Activated T-helper 1 cell treated with anti-CD3 and anti-CD28 coated beads, Interleukin-12 subunit alpha, Interleukin-12 subunit beta, Interleukin-2, Interleukin-4 antibody, amounts not matched to agents 30 ng/mL and 10 ng/mL and 1 ng/mL, durations not matched to agents 14 hours and 24 hours and 36 hours (primary cell): ENCODE measurements around the gene GPX6. TPM values are rescaled to one million over a fixed set of nuclear protein-coding genes. Genes with fewer than 3 reads are reported as not detected.
"Not testable (repeated sequence)": the region's sequence is repeated elsewhere in the genome, so short reads cannot be mapped to it uniquely, and the experiment has no call there.

ENCODE experiments used
- DNase-seq: peaks from one replicate; pipeline ENCODE4 v3.0.0; 2021; ENCODE audit warnings: low spot score
- H3K27ac Mint-ChIP-seq: one replicate; pipeline ENCODE4 v1.8.0; 2021; ENCODE audit warnings: mild to moderate bottlenecking, mixed read lengths
- H3K27me3 Mint-ChIP-seq: one replicate; pipeline ENCODE4 v1.8.0; 2022; ENCODE audit warnings: mild to moderate bottlenecking, moderate library complexity, mixed read lengths; ENCODE audit not compliant: insufficient read depth
- H3K36me3 Mint-ChIP-seq: one replicate; pipeline ENCODE4 v1.8.0; 2021; ENCODE audit warnings: low read depth, mixed read lengths
- H3K4me1 Mint-ChIP-seq: one replicate; pipeline ENCODE4 v1.8.0; 2021; ENCODE audit warnings: low read depth, mixed read lengths
- H3K4me3 Mint-ChIP-seq: one replicate; pipeline ENCODE4 v1.8.0; 2021; ENCODE audit warnings: mild to moderate bottlenecking, moderate library complexity, mixed read lengths
- H3K9me3 Mint-ChIP-seq: one replicate; pipeline ENCODE4 v1.8.0; 2021; ENCODE audit warnings: mixed read lengths
- intact Hi-C: fragments of 100-400 bp; cut with micrococcal nuclease; formaldehyde crosslinking; loops from one replicate; pipeline ENCODE4 v1.15.1; 2024
- total RNA-seq: library from RNA; stranded (reverse); gene quantifications from 2 replicates; pipeline ENCODE4 v1.2.3, GENCODE V29; 2022

Gene GPX6
- total RNA-seq, 1 donor from 2014 or later, result not detected

DNA sequence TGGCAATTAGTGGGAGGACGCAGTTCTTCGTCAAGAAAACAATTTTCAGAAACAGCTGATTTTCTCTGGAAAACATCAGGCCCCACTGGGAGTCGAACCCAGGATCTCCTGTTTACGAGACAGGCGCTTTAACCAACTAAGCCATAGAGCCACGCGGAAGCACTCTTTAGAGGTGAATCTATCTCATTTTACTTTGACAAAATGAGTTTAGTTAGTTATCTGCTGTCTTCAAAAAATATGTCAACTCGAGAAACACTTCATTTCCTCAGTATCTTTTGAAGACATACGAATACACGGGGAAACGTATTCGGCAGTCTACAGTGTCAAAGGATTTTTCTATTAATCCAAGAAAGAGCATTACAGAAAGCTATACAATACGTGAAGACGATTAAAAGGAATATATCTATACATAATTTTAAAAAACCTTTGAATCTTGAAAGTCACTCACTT lies 26.7 kb downstream of the GPX6 start:
- no peak for DNase-seq
- H3K36me3 Mint-ChIP-seq, result peaks cover 2% of the 10 kb centered on the region
- peaks cover 44% of the 10 kb centered on the region for H3K27me3 Mint-ChIP-seq
- peak overlapping the region; percentile 77 for H3K27ac Mint-ChIP-seq
- intact Hi-C loops, result loop anchor here (1.0 to 5.0 kb wide), 5 partner anchors 15 to 277 kb away; partner anchors contain the start of genes ZSCAN12 and ZSCAN23
- peaks cover 4% of the 10 kb centered on the region for H3K9me3 Mint-ChIP-seq
- H3K4me3 Mint-ChIP-seq, result peak overlapping the region; percentile 78
- H3K4me1 Mint-ChIP-seq, result peaks cover 27% of the 10 kb centered on the region

DNA sequence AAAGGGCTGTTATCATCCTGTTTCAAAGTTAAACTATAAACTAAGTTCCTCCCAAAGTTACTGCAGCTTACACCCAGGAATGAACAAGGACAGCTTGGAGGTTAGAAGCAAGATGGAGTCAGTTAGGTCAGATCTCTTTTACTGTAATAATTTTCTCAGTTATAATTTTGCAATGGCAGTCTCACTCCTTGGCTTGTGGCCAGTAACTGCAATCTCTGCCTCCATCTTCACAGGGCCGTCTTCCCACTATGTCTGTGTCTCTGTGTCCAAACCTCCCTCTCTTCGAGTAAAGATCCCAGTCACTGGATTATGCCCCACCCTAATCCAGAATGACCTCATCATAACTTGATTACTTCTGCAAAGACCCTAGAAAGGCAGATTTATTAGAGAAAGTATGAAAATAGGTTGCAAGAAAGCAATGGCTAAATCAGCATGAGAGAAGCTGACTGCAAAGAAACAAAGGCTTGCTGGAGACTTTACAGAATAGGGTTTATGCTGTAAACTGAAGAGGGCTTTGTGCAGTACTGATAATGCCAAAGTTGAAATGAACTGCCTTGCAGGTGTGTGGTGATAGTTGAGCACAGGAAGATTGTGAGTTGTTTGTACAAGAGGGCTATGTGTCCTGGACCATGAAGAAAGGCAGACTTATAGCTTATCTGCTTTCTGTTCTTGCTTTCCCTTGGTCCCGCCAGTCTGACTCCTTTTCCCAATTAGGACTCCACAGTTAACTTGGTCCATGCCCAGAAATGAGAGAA lies 28.4 kb downstream of the GPX6 start:
- Mint-ChIP-seq H3K9me3 (peaks cover 4% of the 10 kb centered on the region), H3K27ac (no peak overlapping the region), H3K4me3 (no peak overlapping the region), H3K27me3 (peaks cover 45% of the 10 kb centered on the region), H3K4me1 (peaks cover 27% of the 10 kb centered on the region), H3K36me3 (peaks cover 2% of the 10 kb centered on the region)
- intact Hi-C loops, result loop anchor here (5.0 kb wide), 3 partner anchors 45 to 275 kb away; partner anchors contain the start of genes ZSCAN12 and ZSCAN23
- DNase-seq, result no peak

DNA sequence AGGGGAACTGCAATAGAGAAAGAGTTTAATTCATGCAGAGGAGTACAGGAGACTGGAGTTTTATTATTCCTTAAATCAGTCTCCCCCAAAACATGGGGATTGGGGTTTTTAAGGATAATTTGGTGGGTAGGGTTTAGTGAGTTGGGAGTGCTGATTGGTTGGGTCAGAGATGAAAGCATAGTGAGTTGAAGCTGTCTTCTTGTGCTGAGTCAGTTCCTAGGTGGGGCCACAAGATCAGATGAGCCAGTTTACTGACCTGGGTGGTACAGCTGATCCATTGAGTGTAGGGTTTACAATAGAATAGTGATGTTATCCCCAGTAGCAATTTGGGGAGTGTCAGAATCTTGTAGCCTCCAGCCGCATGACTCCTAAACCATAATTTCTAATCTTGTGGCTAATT lies 29.1 kb downstream of the GPX6 start:
- H3K9me3 Mint-ChIP-seq, result peaks cover 4% of the 10 kb centered on the region
- H3K4me3 Mint-ChIP-seq, result no peak overlapping the region
- H3K4me1 Mint-ChIP-seq, result peaks cover 27% of the 10 kb centered on the region
- peaks cover 2% of the 10 kb centered on the region for H3K36me3 Mint-ChIP-seq
- H3K27ac Mint-ChIP-seq, result no peak overlapping the region
- no peak for DNase-seq
- H3K27me3 Mint-ChIP-seq, result peaks cover 47% of the 10 kb centered on the region
- intact Hi-C loops, result loop anchor here (5.0 kb wide), 3 partner anchors 44 to 274 kb away; partner anchors contain the start of genes ZSCAN12 and ZSCAN23

DNA sequence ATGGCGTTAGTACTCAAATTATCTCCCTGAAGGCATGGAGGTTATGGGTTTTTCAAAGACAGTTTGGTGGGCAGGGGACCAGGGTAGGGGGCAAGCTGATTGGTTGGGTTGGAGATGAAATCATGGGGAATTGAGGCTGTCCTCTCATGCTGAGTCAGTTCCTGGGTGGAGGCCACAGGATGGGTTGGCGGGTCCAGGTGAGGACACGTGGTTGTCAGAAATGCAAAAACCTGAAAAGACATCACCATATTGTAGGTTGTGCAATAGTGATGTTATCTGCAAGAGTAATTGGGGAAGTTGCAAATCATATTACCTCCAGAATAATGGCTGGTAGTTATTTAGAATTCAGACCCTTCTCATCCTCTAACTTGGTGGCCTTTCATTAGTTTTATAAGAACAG lies 30.1 kb downstream of the GPX6 start:
- peaks cover 50% of the 10 kb centered on the region for H3K27me3 Mint-ChIP-seq
- intact Hi-C loops, result loop anchor here (5.0 kb wide), 3 partner anchors 43 to 273 kb away; partner anchors contain the start of genes ZSCAN12 and ZSCAN23
- no peak for DNase-seq
- H3K36me3 Mint-ChIP-seq, result peaks cover 2% of the 10 kb centered on the region
- H3K4me3 Mint-ChIP-seq, result no peak overlapping the region
- H3K27ac Mint-ChIP-seq, result no peak overlapping the region
- peaks cover 24% of the 10 kb centered on the region for H3K4me1 Mint-ChIP-seq
- H3K9me3 Mint-ChIP-seq, result peaks cover 4% of the 10 kb centered on the region

GRCh38 chr6:28480253-28480932 lies 35.2 kb downstream of the GPX6 start:
- Mint-ChIP-seq H3K4me1 (peaks cover 4% of the 10 kb centered on the region), H3K36me3 (no peaks in the 10 kb centered on the region), H3K9me3 (peaks cover 4% of the 10 kb centered on the region), H3K27ac (no peak overlapping the region), H3K4me3 (no peak overlapping the region), H3K27me3 (peaks cover 61% of the 10 kb centered on the region)
- intact Hi-C loops, result no loop called here
- DNase-seq, result no peak

- DNase-seq, result no peak
- Mint-ChIP-seq H3K9me3 (no peaks in the 10 kb centered on the region), H3K4me1 (peaks cover 11% of the 10 kb centered on the region), H3K27me3 (peaks cover 73% of the 10 kb centered on the region), H3K27ac (no peak overlapping the region), H3K36me3 (no peaks in the 10 kb centered on the region), H3K4me3 (no peak overlapping the region)
- intact Hi-C loops, result loop anchor here (10.0 kb wide), 2 partner anchors 166 to 506 kb away; no protein-coding TSS in a partner anchor
Measured at GRCh38 chr6:28478518-28478917, 37.1 kb downstream of the GPX6 start.

DNA sequence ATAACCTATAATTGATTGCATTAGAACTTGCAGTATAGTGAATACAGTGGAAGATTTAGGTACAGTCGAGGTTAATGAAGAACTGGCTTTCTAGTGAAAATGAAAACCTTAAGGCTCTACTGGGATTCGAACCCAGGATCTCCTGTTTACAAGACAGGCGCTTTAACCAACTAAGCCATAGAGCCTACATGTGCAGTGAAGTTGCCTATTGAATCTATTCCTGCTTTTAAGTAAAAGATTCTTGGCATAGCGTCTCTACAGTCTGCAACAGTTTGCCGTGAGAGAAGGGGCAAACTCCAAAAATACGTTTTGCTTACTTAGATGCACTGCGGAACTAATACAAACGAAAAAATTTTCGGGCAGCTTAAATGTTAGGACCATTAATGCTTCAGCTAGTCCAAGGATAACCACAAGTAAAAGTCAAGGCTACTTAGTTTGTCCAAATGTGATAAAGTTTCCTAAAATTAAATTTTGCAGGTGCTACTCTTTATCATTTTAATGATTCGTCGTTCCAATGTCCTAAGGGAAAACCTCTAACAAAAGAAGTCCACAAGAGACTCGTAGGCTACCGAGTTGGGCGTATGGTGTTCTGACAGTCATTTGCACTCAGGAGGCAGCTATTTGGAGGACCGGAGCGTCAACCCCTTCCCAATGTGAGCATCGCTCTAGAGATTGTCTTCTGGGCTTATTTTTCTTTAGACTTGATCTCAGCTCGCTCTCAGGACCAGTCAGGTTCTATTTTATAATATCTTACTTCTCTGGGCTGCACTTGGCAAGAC lies 41.0 kb downstream of the GPX6 start:
- intact Hi-C loops, result loop anchor here (1.0 to 10.0 kb wide), 5 partner anchors 15 to 510 kb away; partner anchors contain the start of genes ZSCAN12 and ZSCAN23
- H3K27me3 Mint-ChIP-seq, result peaks cover 62% of the 10 kb centered on the region

GRCh38 chr6:28469153-28469745 lies 46.3 kb downstream of the GPX6 start:
- DNase-seq, H3K4me3 Mint-ChIP-seq, intact Hi-C loops, H3K27ac Mint-ChIP-seq, H3K36me3 Mint-ChIP-seq, H3K9me3 Mint-ChIP-seq, H3K4me1 Mint-ChIP-seq: not testable (repeated sequence)
- H3K27me3 Mint-ChIP-seq, result peaks cover 34% of the 10 kb centered on the region

More for the DNA sequence above, 41.0 kb downstream of the GPX6 start:
- Mint-ChIP-seq H3K4me3 (peak overlapping the region; percentile 75), H3K36me3 (no peaks in the 10 kb centered on the region), H3K9me3 (no peaks in the 10 kb centered on the region), H3K4me1 (peaks cover 11% of the 10 kb centered on the region), H3K27ac (no peak overlapping the region)
- DNase-seq, result no peak

DNA sequence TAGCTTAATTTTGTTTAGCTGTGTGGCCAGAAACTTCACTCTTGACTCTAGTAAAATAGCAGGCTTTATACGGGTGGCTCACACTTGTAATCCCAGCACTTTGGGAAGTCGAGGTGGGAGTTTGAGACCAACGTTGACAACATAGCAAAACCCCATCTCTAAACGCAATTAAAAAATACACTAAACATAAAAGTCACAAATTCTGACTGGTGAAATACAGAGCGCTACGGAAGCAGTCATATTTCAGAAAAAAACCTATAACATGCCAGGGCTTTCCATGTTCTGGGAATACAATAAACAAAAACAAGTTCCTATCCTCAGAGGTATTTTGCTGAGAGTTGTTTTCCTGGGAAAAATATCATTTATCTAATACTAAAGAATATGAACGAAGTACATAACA lies 47.5 kb downstream of the GPX6 start:
- Mint-ChIP-seq H3K4me3 (no peak overlapping the region), H3K27ac (no peak overlapping the region), H3K9me3 (no peaks in the 10 kb centered on the region), H3K27me3 (peaks cover 29% of the 10 kb centered on the region), H3K36me3 (no peaks in the 10 kb centered on the region), H3K4me1 (no peaks in the 10 kb centered on the region)
- no peak for DNase-seq
- intact Hi-C loops, result no loop called here

DNA sequence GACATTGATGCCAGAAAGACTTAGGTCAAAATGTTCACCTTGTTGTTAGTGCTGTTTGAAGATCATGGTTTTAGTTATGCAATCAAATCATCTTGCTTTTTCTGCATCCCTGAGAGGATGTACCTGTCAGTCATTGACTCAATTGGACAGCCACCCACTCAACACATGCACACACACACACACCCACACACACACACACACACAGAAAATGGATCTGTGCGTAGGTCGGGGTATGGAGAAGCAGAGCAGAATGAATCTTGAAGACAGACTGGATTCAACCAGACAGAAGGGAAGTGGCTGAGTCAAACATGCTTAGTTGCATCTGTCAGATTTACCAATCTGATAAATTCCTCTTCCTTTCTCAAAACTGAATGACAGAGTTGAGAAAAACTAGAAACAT lies 53.2 kb downstream of the GPX6 start:
- Mint-ChIP-seq H3K4me1 (peaks cover 10% of the 10 kb centered on the region), H3K36me3 (peaks cover 1% of the 10 kb centered on the region), H3K27ac (no peak overlapping the region), H3K4me3 (peak overlapping the region; percentile 3), H3K9me3 (no peaks in the 10 kb centered on the region), H3K27me3 (peaks cover 44% of the 10 kb centered on the region)
- peak; percentile 12 for DNase-seq
- intact Hi-C loops, result no loop called here

GRCh38 chr6:28458568-28458967 lies 57.0 kb downstream of the GPX6 start:
- peaks cover 10% of the 10 kb centered on the region for H3K4me1 Mint-ChIP-seq
- intact Hi-C loops, result no loop called here
- H3K27me3 Mint-ChIP-seq, result peaks cover 51% of the 10 kb centered on the region
- no peak overlapping the region for H3K27ac Mint-ChIP-seq
- H3K9me3 Mint-ChIP-seq, result no peaks in the 10 kb centered on the region
- H3K4me3 Mint-ChIP-seq, result no peak overlapping the region
- no peak for DNase-seq
- peaks cover 1% of the 10 kb centered on the region for H3K36me3 Mint-ChIP-seq
